NB4 (cell line): ENCODE data around the gene MAP3K21.

Source experiments
- DNase-seq: peaks from one replicate; pipeline ENCODE4 v3.0.0; 2010; ENCODE audit warnings: low read depth
- H3K4me3 ChIP-seq: one replicate; pipeline ENCODE4 v1.5.1; 2011; ENCODE audit warnings: mild to moderate bottlenecking, low read depth, low read length, moderate library complexity
- CTCF ChIP-seq: IDR thresholded peaks from one replicate; pipeline ENCODE4 v1.5.1; 2012; ENCODE audit warnings: low read depth, low read length
- MAX ChIP-seq: IDR thresholded peaks from 2 replicates; pipeline ENCODE4 v1.6.1; 2011; ENCODE audit warnings: low read depth, low read length
- MYC ChIP-seq: IDR thresholded peaks from 2 replicates; pipeline ENCODE4 v1.6.1; 2011; ENCODE audit warnings: low read depth, low read length
- POLR2A ChIP-seq: IDR thresholded peaks from 2 replicates; pipeline ENCODE4 v1.6.1; 2011; ENCODE audit warnings: mild to moderate bottlenecking; ENCODE audit not compliant: insufficient read length; ENCODE audit errors: extremely low read depth

Gene MAP3K21

DNA sequence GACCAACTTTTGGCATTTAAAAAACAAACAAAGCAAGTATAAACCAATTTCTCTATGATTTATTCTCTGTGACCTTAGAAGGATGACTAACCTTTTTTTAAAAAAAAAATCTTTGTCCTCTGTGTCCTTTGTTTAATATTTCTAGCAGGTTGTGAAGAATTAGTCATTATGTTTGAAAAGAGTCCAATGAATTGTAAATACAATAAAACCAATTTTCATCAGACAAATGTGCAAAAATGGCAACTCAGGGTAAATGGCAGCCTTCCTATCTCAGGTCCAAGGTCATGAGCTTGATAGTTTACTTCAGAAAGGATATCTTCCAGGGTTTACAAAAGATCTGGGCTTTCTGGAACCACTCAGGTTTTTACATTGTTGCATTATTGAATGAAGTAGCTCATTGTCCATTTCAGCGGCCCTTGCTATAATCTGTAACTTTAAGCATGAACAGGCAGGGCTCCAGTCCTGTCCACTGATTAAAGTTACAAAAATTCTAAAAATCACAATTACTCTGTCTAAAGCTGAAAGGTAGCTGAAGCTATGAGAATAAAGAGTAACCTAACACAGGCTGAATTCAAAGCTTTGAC, 11.7 kb upstream of the MAP3K21 start:
- TF ChIP-seq POLR2A = no peak
- no peak for TF ChIP-seq MYC
- no peak for TF ChIP-seq MAX
- no peak for TF ChIP-seq CTCF
- no peak for DNase-seq
- no peak overlapping the region for H3K4me3 ChIP-seq

GRCh38 chr1:233316473-233316872, 11.1 kb upstream of the MAP3K21 start:
- no peak overlapping the region for H3K4me3 ChIP-seq
- no peak for TF ChIP-seq MYC
- TF ChIP-seq CTCF = no peak
- no peak for TF ChIP-seq POLR2A
- TF ChIP-seq MAX = no peak
- DNase-seq = no peak

DNA sequence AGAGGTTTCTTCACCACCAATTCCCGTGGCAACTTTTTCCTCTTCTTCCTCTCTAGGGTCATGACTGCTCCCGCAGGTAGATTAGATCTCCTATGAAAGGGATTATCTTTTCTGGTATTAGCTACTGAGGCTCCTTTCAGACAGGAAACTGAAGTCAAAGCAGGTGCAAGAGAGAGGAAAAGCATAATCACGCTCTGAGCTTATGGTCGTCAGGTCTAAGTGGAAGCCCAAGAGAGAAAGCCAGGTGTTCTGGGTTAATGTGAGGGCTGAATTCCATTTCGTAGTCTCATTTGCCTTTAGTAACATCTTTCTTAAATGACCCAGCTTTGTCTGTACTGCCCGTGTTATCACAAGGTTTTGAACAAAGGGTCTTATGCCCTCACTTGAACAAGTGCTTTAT, 8.3 kb upstream of the MAP3K21 start:
- TF ChIP-seq CTCF (no peak), POLR2A (no peak), MAX (no peak), MYC (no peak)
- no peak for DNase-seq
- no peak overlapping the region for H3K4me3 ChIP-seq

GRCh38 chr1:233320023-233320422, 7.5 kb upstream of the MAP3K21 start:
- DNase-seq = no peak
- no peak for TF ChIP-seq CTCF
- no peak for TF ChIP-seq MAX
- no peak for TF ChIP-seq MYC
- TF ChIP-seq POLR2A = no peak
- no peak overlapping the region for H3K4me3 ChIP-seq

DNA sequence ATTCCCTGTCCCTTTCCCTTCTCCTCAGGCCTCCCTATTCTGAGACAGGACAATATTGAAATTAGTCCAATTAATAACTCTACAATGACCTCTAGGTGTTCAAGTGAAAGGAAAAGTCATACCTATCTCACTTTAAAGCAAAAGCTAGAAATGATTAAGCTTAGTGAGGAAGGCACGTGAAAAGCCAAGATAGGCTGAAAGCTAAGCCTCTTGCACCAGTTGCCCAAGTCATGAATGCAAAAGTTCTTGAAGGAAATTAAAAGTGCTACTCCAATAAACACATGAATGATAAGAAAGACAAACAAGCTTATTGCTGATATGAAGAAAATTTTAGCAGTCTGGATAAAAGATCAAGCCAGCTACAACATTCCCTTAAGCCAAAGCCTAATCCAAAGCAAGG, 3.8 kb upstream of the MAP3K21 start:
- TF ChIP-seq MYC = no peak
- TF ChIP-seq CTCF = no peak
- no peak for TF ChIP-seq POLR2A
- no peak for TF ChIP-seq MAX
- H3K4me3 ChIP-seq = no peak overlapping the region
- no peak for DNase-seq

DNA sequence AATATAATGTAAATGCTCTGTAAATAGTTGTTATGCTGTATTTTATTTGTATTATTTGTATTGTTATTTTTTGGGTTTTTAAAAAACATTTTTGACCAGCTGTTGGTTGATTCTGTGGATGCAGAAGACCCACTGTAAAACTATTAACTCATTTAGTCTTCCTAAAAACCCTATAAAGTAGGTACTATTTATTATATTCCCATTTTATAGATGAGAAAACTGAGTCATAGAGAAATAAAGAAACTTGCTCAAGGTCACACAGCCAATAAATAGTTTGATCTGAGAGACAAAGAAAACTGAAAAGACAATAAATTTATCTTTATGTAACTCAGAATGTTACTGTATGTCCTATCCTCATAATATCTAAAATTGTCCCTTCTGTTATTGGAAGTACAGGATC, 1.2 kb upstream of the MAP3K21 start:
- DNase-seq = no peak
- H3K4me3 ChIP-seq = no peak overlapping the region
- TF ChIP-seq CTCF (no peak), MYC (no peak), POLR2A (no peak), MAX (no peak)
